ENCODE results near the gene HOXB2.

DNA sequence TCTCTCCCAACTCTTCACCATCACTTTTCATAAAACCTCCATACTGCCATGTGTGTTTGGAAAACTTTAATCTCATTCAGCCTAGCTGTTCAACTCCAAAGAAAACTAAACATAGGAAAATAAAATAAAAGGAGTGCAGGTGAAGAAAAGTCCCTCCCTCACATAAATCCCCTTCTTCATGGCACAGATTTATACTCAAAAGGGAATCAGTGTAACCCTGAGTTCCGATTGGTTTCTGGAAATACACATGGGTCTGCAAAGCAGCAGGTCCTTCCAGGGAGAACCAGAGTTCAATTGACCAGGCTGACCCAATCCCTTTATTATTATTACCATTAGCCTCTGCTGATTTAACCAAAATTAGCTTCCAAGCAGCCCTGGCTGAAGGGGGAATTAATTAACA lies 8.9 kb upstream of the HOXB2 start:
- no peak for TF ChIP-seq POLR2A (IDR thresholded peaks at IDR 0.05; ENCODE audit: low read depth, low read length)
- TF ChIP-seq POLR2AphosphoS5 (IDR thresholded peaks at IDR 0.05; ENCODE audit: low read depth, low read length): no peak
- TF ChIP-seq PAX5 (IDR thresholded peaks at IDR 0.05; ENCODE audit: insufficient read depth, low read length, severe bottlenecking): no peak
- no peak for TF ChIP-seq TAF1 (IDR thresholded peaks at IDR 0.05; ENCODE audit: low read depth, low read length)
- TF ChIP-seq SPI1 (IDR thresholded peaks at IDR 0.05; ENCODE audit: low read depth, low read length): no peak
- TF ChIP-seq POU2F2 (IDR thresholded peaks at IDR 0.05; ENCODE audit: low read depth, low read length): no peak
